ENCODE results near the gene CDH4. TPM values are rescaled to one million over a fixed set of nuclear protein-coding genes. Genes with fewer than 3 reads are reported as not detected.

The CDH4 gene
- total RNA-seq, 1 donor from 2014 or later = 0.23 TPM

DNA sequence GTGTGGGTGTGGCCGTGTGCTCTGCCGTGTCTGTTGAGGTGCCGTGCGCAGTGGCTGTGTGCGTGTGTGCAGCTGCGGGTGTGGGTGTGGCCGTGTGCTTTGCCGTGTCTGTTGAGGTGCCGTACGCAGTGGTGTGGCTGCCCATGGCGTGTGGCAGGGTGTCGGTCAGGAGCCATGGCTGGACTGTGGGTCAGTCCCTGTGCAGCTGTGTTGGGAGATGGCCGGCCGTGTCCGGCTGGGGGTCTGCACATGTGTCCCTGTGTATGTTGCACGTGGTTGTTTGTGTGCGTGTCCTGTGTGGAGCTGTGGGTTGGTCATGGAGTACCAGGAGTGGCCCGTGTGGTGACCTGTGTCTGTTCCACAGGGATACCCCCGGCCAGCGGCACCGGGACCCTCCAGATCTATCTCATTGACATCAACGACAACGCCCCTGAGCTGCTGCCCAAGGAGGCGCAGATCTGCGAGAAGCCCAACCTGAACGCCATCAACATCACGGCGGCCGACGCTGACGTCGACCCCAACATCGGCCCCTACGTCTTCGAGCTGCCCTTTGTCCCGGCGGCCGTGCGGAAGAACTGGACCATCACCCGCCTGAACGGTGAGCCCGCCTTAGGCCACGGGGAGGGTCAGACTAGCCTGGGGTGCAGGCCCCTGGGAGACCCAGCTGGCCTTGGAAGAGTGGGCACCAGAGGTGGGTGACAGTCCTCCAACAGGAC lies 675.9 kb downstream of the CDH4 start:
- DNase-seq (ENCODE audit: low spot score) = no peak
- H3K27me3 Mint-ChIP-seq (ENCODE audit: unreplicated experiment) = peaks cover 12% of the 10 kb centered on the region
- no peaks in the 10 kb centered on the region for H3K4me1 Mint-ChIP-seq (ENCODE audit: unreplicated experiment)
- no peak overlapping the region for H3K27ac Mint-ChIP-seq (ENCODE audit: unreplicated experiment)
- no peak overlapping the region for H3K4me3 Mint-ChIP-seq (ENCODE audit: unreplicated experiment)
- no peaks in the 10 kb centered on the region for H3K9me3 Mint-ChIP-seq (ENCODE audit: unreplicated experiment)
- no peaks in the 10 kb centered on the region for H3K36me3 Mint-ChIP-seq (ENCODE audit: low read depth, unreplicated experiment)
- TF ChIP-seq, protein P1, sequence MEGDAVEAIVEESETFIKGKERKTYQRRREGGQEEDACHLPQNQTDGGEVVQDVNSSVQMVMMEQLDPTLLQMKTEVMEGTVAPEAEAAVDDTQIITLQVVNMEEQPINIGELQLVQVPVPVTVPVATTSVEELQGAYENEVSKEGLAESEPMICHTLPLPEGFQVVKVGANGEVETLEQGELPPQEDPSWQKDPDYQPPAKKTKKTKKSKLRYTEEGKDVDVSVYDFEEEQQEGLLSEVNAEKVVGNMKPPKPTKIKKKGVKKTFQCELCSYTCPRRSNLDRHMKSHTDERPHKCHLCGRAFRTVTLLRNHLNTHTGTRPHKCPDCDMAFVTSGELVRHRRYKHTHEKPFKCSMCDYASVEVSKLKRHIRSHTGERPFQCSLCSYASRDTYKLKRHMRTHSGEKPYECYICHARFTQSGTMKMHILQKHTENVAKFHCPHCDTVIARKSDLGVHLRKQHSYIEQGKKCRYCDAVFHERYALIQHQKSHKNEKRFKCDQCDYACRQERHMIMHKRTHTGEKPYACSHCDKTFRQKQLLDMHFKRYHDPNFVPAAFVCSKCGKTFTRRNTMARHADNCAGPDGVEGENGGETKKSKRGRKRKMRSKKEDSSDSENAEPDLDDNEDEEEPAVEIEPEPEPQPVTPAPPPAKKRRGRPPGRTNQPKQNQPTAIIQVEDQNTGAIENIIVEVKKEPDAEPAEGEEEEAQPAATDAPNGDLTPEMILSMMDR (IDR thresholded peaks at IDR 0.05; ENCODE audit: unreplicated experiment) = no peak

- Mint-ChIP-seq H3K36me3 (ENCODE audit: low read depth, unreplicated experiment) (no peaks in the 10 kb centered on the region), H3K4me1 (ENCODE audit: unreplicated experiment) (no peaks in the 10 kb centered on the region), H3K9me3 (ENCODE audit: unreplicated experiment) (no peaks in the 10 kb centered on the region), H3K27me3 (ENCODE audit: unreplicated experiment) (peaks cover 12% of the 10 kb centered on the region), H3K4me3 (ENCODE audit: unreplicated experiment) (no peak overlapping the region), H3K27ac (ENCODE audit: unreplicated experiment) (no peak overlapping the region)
- TF ChIP-seq, protein P1 (IDR thresholded peaks at IDR 0.05; ENCODE audit: unreplicated experiment) = no peak
- no peak for DNase-seq (ENCODE audit: low spot score)
Measured at GRCh38 chr20:61929561-61929960, 677.5 kb downstream of the CDH4 start.

- no peaks in the 10 kb centered on the region for H3K36me3 Mint-ChIP-seq (ENCODE audit: low read depth, unreplicated experiment)
- TF ChIP-seq, protein P1 (IDR thresholded peaks at IDR 0.05; ENCODE audit: unreplicated experiment) = no peak
- no peaks in the 10 kb centered on the region for H3K4me1 Mint-ChIP-seq (ENCODE audit: unreplicated experiment)
- no peak overlapping the region for H3K4me3 Mint-ChIP-seq (ENCODE audit: unreplicated experiment)
- peaks cover 12% of the 10 kb centered on the region for H3K27me3 Mint-ChIP-seq (ENCODE audit: unreplicated experiment)
- DNase-seq (ENCODE audit: low spot score) = no peak
- H3K9me3 Mint-ChIP-seq (ENCODE audit: unreplicated experiment) = no peaks in the 10 kb centered on the region
- H3K27ac Mint-ChIP-seq (ENCODE audit: unreplicated experiment) = no peak overlapping the region
Measured at GRCh38 chr20:61929971-61930666, 678.1 kb downstream of the CDH4 start.

- no peak for DNase-seq (ENCODE audit: low spot score)
- no peak overlapping the region for H3K27ac Mint-ChIP-seq (ENCODE audit: unreplicated experiment)
- TF ChIP-seq, protein P1 (IDR thresholded peaks at IDR 0.05; ENCODE audit: unreplicated experiment) = no peak
Measured at GRCh38 chr20:61930776-61931475, 678.9 kb downstream of the CDH4 start.

More at GRCh38 chr20:61930776-61931475, 678.9 kb downstream of the CDH4 start:
- H3K9me3 Mint-ChIP-seq (ENCODE audit: unreplicated experiment) = no peaks in the 10 kb centered on the region
- no peaks in the 10 kb centered on the region for H3K4me1 Mint-ChIP-seq (ENCODE audit: unreplicated experiment)
- peak overlapping the region; percentile 51 for H3K4me3 Mint-ChIP-seq (ENCODE audit: unreplicated experiment)
- no peaks in the 10 kb centered on the region for H3K36me3 Mint-ChIP-seq (ENCODE audit: low read depth, unreplicated experiment)
- peaks cover 12% of the 10 kb centered on the region for H3K27me3 Mint-ChIP-seq (ENCODE audit: unreplicated experiment)

Measured in endothelial cell (in vitro differentiated cells).